ENCODE measurements around the gene WASF2.

GRCh38 chr1:27505420-27505680, 15.4 kb upstream of the WASF2 start:
- TF ChIP-seq CTCF (conservative IDR thresholded peaks at IDR 0.05) (no peak), EZH2 (IDR thresholded peaks at IDR 0.05; ENCODE audit: low read depth) (no peak)

All from PC-9 (cell line).